HL-60/S4 treated with retinoic acid at 250 ng/mL for 4 days and 3 days (cell line): ENCODE results near the gene ABHD15.

ENCODE experiments used
- in situ Hi-C: fragments of 300-500 bp; cut with MboI; formaldehyde crosslinking; loops from 2 replicates; pipeline ENCODE4 v1.7.0; 2022; ENCODE audit warnings: low sequenced_read_pairs

Gene ABHD15

DNA sequence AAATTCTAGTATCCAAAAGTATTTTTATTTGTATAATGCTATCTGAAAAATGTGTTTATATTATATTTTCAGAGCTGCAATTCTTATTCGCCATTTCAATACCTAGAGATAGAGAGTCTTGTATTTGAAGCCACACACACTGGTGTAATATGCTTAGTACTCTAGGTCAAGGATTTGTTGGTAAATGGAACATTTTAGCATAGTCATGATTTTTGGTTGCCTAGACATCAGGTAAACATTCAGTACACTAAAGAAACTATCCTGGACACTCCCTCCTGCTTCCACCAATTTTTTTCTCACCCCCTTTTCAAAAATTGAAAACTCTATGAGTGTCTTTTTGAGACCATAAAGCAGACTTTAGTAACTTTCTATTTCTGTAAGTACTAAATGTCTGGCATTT, 20.8 kb downstream of the ABHD15 start:
- in situ Hi-C loops, result no loop called here

DNA sequence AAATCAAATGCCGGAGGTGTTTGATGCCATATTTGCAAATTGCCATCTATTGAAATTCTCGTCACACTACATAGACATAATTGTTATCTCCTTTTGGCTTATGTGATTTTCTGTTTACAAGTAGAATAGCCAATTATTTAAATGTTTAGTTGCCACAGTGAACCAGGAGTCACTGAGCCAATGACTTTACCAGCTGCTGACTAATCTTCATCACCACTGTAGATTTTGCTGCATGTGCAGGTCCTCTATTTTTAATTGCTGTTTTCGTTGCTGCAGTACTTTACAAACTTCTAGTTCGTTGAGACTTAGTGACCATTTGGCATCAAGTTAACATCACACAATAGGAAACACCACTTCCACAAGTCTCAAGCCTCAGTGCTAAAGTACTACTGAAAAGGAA, 22.8 kb downstream of the ABHD15 start:
- in situ Hi-C loops, result no loop called here

DNA sequence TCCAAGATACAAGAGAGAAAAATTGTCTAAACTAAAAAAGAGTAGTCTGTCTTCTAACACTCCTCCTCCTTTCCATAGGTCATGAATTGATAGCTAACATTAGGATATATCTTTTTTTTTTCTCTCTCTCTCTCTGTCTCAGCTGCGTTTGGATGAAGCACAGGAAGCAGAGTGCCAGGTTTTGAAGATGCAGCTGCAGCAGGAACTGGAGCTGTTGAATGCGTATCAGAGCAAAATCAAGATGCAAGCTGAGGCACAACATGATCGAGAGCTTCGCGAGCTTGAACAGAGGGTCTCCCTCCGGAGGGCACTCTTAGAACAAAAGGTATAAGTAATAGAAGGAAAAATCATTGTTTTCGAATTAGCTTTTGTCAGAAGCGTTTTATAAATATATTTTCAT, 32.9 kb downstream of the ABHD15 start:
- in situ Hi-C loops, result no loop called here

DNA sequence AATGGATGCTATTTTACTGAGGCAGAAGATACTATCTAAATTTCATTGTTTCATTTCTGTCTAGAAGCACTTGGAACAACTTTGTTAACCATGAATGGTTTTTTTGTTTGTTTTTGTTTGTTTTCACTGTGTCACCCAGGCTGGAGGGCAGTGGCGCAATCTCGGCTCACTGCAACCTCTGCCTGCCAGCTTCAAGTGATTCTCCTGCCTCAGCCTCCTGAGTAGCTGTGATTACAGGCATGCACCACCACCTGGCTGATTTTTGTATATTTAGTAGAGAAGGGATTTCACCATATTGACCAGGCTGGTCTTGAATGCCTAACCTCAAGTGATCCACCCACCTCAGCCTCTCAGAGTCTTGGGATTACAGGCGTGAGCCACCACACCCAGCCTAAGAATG, 40.5 kb downstream of the ABHD15 start:
- in situ Hi-C loops, result no loop called here

DNA sequence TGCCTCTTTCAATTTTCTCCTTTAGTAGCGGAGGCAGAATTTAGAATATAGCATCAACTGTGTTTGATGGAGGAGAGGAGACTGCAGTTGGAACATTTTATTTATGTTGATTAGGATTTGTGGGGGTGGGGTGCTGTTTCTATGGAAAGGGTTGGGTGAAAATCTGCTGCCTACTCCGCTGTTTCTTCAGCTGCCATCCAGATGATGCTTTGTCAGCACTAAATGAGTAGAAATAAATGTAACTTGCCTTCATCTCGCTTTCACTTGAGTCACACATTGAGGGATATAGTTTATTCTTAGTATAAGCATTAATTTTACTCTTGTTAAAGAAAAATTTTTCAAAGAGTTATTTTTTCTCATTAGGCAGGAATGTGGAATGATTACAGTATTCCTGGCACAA, 42.1 kb downstream of the ABHD15 start:
- in situ Hi-C loops, result no loop called here

DNA sequence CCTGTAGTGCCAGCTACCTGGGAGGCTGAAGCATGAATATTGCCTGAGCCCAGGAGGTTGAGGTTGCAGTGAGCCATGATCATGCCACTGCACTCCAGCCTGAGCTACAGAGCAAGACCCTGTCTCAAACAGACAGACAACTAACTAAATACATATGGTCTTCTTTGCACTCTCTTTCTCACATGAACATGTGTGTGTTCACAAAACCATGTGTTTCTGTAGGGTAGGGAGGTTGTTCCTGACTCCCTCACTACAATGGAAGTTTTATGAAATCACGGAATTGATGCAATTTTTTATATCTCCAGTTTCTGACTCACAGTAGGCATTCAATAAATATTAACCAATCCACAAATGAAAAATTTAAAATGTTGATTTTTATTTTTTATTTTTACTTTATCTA, 48.5 kb downstream of the ABHD15 start:
- in situ Hi-C loops, result no loop called here

DNA sequence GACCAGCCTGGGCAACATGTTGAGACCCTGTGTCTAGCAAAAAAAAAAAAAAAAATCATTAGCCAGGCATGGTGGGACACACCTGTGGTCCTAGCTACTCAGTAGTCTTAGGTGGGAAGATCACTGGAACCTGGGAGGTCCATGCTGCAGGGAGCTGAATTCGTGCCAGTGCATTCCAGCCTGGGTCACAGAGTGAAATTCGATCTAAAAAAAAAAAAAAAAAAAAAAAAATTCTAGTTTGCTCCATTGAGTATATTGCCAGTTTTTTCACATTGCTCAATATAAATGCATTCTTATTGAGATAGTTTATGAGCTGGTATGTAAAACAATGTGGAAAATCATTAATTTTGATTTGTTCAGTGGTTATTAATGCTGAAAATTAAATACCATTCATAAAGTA, 52.0 kb downstream of the ABHD15 start:
- in situ Hi-C loops, result no loop called here

DNA sequence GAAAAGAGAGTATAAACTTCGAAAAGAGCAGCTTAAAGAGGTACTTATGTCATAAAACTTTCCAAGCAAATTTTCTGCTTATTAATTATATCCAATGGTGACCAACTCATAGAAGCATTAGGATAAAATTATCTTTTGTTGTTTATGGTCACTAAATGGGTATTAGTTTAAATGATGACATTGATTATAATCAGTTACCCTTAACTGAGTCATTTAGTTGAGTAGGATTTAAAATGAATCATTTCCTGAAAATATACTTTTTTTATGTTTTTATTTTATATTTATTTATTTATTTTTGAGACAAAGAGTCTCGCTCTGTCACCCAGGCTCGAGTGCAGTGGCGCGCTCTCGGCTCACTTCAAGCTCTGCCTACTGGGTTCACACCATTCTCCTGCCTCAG, 55.9 kb downstream of the ABHD15 start:
- in situ Hi-C loops, result no loop called here
